ENCODE measurements around the gene UBE2L3. TPM values are rescaled to one million over a fixed set of nuclear protein-coding genes. Genes with fewer than 3 reads are reported as not detected.
"Not testable (repeated sequence)": the region's sequence is repeated elsewhere in the genome, so short reads cannot be mapped to it uniquely, and the experiment has no call there.

UBE2L3 gene
- total RNA-seq, 2 donors from 2014 or later: 46.1 to 62.5 TPM

GRCh38 chr22:21612858-21613257 lies 45.3 kb downstream of the UBE2L3 start:
- DNase-seq (ENCODE audit: low spot score in 2 of 2) (no peak), ATAC-seq (no peak)
- Mint-ChIP-seq H3K36me3 (peaks cover 0 to 13% of the 10 kb centered on the region in 2 donors), H3K27ac (no peak overlapping the region), H3K9me3 (no peaks in the 10 kb centered on the region)

DNA sequence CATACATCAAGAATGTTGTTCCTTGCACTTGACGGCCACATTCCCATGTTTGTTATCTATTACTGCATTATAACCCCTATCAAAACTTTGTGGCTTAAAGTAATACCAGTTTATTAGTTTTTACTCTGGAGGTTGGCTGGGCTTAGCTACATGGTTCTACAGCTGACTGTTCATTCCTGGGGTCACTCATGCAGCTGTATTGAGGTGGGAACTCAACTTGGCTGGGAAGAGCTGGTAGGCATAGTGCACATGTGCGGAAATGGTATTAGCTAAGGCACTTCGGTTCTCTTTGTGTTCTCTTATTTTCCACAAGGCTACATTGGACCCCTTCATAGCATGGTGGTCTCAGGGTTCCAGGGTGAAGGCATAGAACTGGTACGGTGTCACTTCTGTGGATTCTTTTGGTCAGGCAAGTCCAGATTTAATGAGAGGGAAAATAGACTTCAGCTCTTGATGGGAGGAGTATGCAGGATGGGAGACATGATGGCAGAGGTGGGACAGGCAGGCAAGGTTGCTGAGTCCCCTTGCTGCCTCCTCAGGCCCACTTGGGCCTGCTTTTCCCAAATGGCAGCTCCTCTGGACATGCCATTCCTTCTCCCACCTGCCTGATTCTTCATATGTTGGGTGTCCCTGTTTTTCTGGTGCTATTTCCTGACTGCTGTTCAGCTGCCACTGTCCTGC lies 46.2 kb downstream of the UBE2L3 start:
- ATAC-seq (no peak), DNase-seq (ENCODE audit: low spot score in 2 of 2) (no peak)
- peaks cover 0 to 13% of the 10 kb centered on the region in 2 donors for H3K36me3 Mint-ChIP-seq
- peak overlapping the region in 1 of 2 donors; percentile 82 for H3K27ac Mint-ChIP-seq
- H3K9me3 Mint-ChIP-seq: no peaks in the 10 kb centered on the region

DNA sequence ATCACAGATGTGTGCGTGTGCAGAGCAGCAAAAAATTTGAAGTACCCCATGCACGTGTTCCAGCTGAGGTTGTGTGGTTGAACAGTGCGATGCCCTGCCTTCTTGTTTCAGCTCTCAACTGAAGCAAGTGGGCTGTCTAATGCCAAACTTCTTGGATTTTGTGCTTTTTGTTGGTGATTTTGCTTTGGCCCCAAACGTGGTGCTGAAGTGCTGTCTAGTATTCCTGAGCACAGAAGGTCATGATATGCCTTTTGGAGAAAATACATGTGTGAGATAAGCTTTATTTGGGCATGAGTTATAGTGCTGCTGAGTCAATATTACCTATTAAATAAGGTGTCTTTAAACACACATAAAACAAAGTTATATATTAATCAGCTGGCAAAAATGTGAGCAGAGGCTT lies 48.2 kb downstream of the UBE2L3 start:
- no peak for ATAC-seq
- peaks cover 0 to 13% of the 10 kb centered on the region in 2 donors for H3K36me3 Mint-ChIP-seq

DNA sequence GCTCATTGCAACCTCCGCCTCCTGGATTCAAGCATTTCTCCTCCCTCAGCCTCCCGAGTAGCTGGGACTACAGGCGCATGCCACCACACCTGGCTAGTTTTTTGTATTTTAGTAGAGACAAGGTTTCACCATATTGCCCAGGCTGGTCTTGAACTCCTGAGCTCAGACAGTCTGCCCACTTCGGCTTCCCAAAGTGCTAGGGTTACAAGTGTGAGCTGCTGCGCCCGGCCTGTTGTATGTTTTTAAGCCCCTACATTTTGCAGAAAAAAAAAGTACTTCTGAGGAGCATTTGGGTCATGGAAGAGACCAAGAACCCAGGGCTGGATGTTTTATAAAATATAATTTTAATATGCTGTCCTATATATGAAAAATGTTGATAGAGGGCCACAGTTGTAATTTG lies 49.8 kb downstream of the UBE2L3 start:
- DNase-seq (ENCODE audit: low spot score in 2 of 2); ATAC-seq; H3K9me3 Mint-ChIP-seq: not testable (repeated sequence)
- H3K27ac Mint-ChIP-seq: peak overlapping the region in 1 of 2 donors; percentile 94
- peaks cover 0 to 13% of the 10 kb centered on the region in 2 donors for H3K36me3 Mint-ChIP-seq

More for the DNA sequence above, 48.2 kb downstream of the UBE2L3 start:
- no peaks in the 10 kb centered on the region for H3K9me3 Mint-ChIP-seq
- no peak for DNase-seq (ENCODE audit: low spot score in 2 of 2)
- H3K27ac Mint-ChIP-seq: peak overlapping the region; percentile 13 to 46

DNA sequence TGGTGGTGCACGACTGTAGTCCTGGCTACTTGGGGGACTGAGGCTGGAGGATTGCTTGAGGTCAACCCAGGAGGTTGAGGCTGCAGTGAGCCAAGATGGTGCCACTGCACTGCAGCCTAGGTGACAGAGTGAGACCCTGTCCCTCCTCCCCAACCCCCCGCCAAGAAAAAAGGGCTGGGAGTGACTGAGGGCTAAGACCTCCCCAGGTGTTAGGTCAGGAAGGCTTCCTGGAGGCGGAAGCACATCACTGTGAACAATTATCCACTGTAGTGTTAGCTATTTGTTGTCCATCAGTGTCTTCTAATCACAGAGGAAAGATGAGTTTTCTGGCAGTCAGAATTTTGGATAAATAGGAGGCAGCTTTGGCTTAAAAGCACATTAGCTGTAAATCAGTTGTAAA lies 53.5 kb downstream of the UBE2L3 start:
- no peaks in the 10 kb centered on the region for H3K36me3 Mint-ChIP-seq
- DNase-seq (ENCODE audit: low spot score in 2 of 2): no peak
- no peaks in the 10 kb centered on the region for H3K9me3 Mint-ChIP-seq
- H3K27ac Mint-ChIP-seq: peak overlapping the region; percentile 44 to 69
- ATAC-seq: no peak

GRCh38 chr22:21622011-21622918 lies 54.8 kb downstream of the UBE2L3 start:
- DNase-seq (ENCODE audit: low spot score in 2 of 2) (no peak), ATAC-seq (no peak)
- Mint-ChIP-seq H3K27ac (peak overlapping the region; percentile 40 to 87), H3K9me3 (no peaks in the 10 kb centered on the region), H3K36me3 (peaks cover 0 to 8% of the 10 kb centered on the region in 2 donors)

GRCh38 chr22:21622919-21623647 lies 55.6 kb downstream of the UBE2L3 start:
- ATAC-seq: no peak
- peaks cover 4 to 16% of the 10 kb centered on the region in 2 donors for H3K36me3 Mint-ChIP-seq
- DNase-seq (ENCODE audit: low spot score in 2 of 2): no peak
- no peaks in the 10 kb centered on the region for H3K9me3 Mint-ChIP-seq
- H3K27ac Mint-ChIP-seq: peak overlapping the region; percentile 40 to 87

DNA sequence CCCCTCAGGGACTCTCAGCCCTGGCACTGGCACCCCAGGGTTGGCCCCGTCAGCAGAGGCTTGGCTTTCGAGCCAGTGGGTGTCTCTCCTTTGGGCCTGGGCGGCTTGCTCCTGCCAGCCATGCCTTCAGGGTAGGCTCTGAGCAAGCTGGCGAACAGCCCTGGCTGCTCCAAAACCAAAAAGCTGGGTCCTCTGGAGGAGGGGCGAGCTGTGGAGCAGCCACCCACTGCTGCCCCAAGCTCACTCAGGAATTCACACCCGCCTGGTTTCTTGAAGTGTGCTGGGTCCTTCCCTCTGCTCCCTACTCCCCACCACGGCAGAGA lies 56.1 kb downstream of the UBE2L3 start:
- DNase-seq (ENCODE audit: low spot score in 2 of 2): no peak
- no peak for ATAC-seq
- Mint-ChIP-seq H3K9me3 (no peaks in the 10 kb centered on the region), H3K27ac (peak overlapping the region in 1 of 2 donors; percentile 87), H3K36me3 (peaks cover 8 to 21% of the 10 kb centered on the region in 2 donors)

GRCh38 chr22:21624120-21624879 lies 56.8 kb downstream of the UBE2L3 start:
- Mint-ChIP-seq H3K27ac (peak overlapping the region; percentile 33 to 92), H3K9me3 (no peaks in the 10 kb centered on the region), H3K36me3 (peaks cover 12 to 21% of the 10 kb centered on the region in 2 donors)
- DNase-seq (ENCODE audit: low spot score in 2 of 2): peak in 1 of 2 donors; percentile 65
- ATAC-seq: peak in 1 of 2 donors; percentile 10

DNA sequence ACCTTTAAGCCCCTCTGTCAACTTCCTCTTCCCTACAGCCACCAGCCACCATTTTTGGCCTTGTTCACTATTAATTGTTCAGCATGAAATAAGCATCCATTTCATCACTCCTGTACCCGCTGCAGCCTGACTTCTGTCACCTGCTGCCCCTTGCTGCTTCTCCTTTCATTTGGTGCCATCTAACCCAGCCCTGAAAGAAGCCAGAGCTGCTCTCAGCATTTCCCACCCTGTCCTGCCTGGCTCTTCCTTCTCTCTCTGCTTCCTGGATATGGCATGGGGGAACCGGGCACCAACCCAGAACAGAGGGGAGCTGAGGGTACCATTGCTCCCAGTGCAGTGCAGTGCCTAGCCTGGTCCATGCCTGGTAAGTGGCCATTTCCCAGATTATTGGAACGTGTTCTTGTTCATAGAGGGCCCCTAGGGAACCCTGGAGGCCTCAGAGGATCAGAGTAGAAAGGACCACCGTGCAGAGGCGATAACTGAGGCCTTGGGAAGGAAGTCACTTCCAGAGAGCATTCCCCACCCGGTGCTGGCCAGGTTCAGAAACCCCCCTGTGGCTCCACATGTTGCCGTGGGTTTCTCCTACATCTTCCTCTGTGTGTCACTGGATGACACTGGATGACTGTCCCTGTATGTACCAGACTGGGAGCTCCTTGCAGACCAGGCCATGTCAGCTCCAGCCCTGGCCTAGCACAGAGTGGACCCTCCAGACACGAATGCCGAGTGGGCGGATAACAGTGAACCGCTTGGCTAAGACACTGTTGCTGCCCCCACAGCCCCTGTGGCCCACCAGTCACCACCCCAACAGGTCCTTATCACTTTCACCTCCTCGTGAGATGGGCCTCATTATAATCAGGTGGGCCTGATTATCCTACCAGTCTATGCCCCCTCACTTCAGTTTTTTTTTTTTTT lies 57.6 kb downstream of the UBE2L3 start:
- DNase-seq (ENCODE audit: low spot score in 2 of 2) (no peak), ATAC-seq (no peak)
- peaks cover 14 to 21% of the 10 kb centered on the region in 2 donors for H3K36me3 Mint-ChIP-seq
- no peaks in the 10 kb centered on the region for H3K9me3 Mint-ChIP-seq
- H3K27ac Mint-ChIP-seq: peak overlapping the region; percentile 33 to 92

DNA sequence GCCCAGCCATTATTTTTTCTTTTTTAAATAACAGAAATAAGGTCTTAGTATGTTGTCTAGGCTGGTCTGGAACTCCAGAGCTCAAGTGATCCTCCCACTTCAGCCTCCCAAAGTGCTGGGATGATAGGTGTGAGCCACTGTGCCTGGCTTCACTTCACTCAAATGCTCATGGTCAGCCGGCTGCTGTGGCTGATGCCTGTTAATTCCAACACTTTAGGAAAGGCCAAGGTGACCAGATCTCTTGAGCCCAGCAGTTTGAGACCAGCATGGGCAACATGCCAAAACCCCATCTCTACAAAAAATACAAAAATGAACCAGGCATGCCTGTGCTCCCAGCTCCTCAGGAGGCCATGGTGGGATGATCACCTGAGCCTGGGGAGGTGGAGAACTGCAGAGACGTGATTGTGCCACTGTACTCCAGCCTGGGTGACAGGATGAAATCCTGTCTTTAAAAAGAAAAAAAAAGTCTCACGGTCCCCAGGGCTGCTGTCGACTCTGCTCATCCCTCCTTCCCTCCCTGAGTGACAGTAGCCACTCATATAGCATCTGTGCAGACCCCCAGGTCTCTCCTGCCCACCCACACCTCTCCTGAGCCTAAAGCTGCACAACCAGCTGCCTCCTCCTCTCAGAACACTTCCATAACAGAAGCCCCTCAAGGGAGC lies 58.7 kb downstream of the UBE2L3 start:
- Mint-ChIP-seq H3K9me3 (no peaks in the 10 kb centered on the region), H3K27ac (peak overlapping the region; percentile 50 to 95)
- no peak for DNase-seq (ENCODE audit: low spot score in 2 of 2)

DNA sequence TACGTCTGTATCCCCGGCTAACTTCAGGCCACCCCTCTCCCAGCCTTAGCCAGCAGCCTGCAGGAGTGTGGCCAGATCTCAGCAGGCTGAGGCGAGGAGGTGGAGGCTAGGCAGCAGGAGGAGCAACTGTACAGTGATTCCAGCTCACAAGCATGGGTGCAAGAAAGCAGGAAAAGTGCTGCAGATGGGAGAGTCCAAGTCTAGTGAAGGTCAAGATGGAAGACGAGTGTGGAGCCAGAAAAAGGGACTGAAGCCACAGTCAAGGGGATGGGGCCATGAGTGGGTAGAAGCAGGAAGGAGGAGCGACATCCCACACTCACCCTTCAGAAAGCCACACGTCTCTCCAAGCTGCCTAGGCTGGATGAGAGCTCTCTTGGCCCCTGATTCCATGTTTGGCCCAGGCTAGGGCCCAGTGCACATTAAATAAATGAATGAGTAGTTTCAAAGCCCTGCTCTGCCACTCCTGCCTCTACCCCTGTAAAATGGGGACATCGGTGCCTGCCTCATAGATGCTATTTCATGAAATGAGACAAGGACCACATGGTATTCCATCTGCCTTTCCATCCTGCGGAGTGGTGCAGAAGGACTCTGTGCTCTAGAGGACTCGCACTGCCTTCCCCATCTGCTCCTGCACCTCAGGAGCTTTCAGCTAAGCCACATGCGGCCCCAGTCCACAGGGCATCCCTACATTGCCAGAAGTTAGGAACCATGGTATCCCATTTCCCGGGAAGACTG lies 59.4 kb downstream of the UBE2L3 start:
- no peaks in the 10 kb centered on the region for H3K9me3 Mint-ChIP-seq
- no peak for DNase-seq (ENCODE audit: low spot score in 2 of 2)
- peak overlapping the region; percentile 83 to 95 for H3K27ac Mint-ChIP-seq
- H3K36me3 Mint-ChIP-seq: peaks cover 14 to 21% of the 10 kb centered on the region in 2 donors
- no peak for ATAC-seq

More for the DNA sequence above, 58.7 kb downstream of the UBE2L3 start:
- H3K36me3 Mint-ChIP-seq: peaks cover 14 to 21% of the 10 kb centered on the region in 2 donors
- ATAC-seq: no peak

- no peak for DNase-seq (ENCODE audit: low spot score in 2 of 2)
- Mint-ChIP-seq H3K27ac (peak overlapping the region; percentile 89 to 95), H3K9me3 (no peaks in the 10 kb centered on the region), H3K36me3 (peaks cover 14 to 21% of the 10 kb centered on the region in 2 donors)
- peak; percentile 0 to 16 for ATAC-seq
These were observed 61.1 kb downstream of the UBE2L3 start for GRCh38 chr22:21628386-21629254.

All from activated naive CD4-positive, alpha-beta T cell treated with anti-CD3 and anti-CD28 coated beads, Interleukin-2, amount 50 U/mL, for 72 hours (primary cell).